HEK293 (cell line): ENCODE data around the gene NINJ1.

ENCODE experiments used
- CTCF ChIA-PET: fragments of 350-600 bp; formaldehyde crosslinking; extraction: SDS; loops from one replicate; lab custom pipeline; 2021; ENCODE audit warnings: antibody characterized with exemption; lab: Yijun Ruan, JAX
- POLR2A ChIA-PET: fragments of 300-600 bp; formaldehyde crosslinking; extraction: SDS; loops from one replicate; lab custom pipeline; 2020; ENCODE audit warnings: antibody characterized with exemption, inconsistent platforms; lab: Yijun Ruan, JAX
- H3K27ac ChIP-seq: fragments of 200-500 bp; sonication (Bioruptor generic); 2 replicates; pipeline ENCODE4 v1.5.1; 2014; ENCODE audit warnings: low read depth, low read length, control low read depth, inconsistent platforms; ENCODE audit errors: extremely low read depth
- H3K36me3 ChIP-seq, 2 experiments: fragments of 200-500 bp in 1 of 2; sonication (Bioruptor generic) in 1 of 2; 1 replicate in 1 of 2; 2 replicates in 1 of 2; pipeline ENCODE4 v1.5.1; 2014 to 2017; ENCODE audit warnings: inconsistent platforms in 2 of 2, low read length in 2 of 2; ENCODE audit not compliant: control insufficient read depth in 2 of 2, insufficient read depth in 1 of 2
- H3K4me1 ChIP-seq: fragments of 200-500 bp; sonication (Bioruptor generic); 2 replicates; pipeline ENCODE4 v1.5.1; 2014; ENCODE audit warnings: mild to moderate bottlenecking, low read length, inconsistent platforms; ENCODE audit not compliant: control insufficient read depth, insufficient read depth
- H3K4me3 ChIP-seq: 2 replicates; pipeline ENCODE4 v1.5.1; 2011; ENCODE audit warnings: low read depth, mild to moderate bottlenecking, control low read depth, low read length, moderate library complexity
- H3K9me3 ChIP-seq: fragments of 200-500 bp; sonication (Bioruptor generic); 2 replicates; pipeline ENCODE4 v1.5.1; 2014; ENCODE audit warnings: low read depth, low read length, inconsistent platforms; ENCODE audit not compliant: control insufficient read depth, insufficient read depth
- BCL11B ChIP-seq: fragments of 450-650 bp; formaldehyde crosslinking; IDR thresholded peaks from 2 replicates; pipeline ENCODE4 v1.5.1; 2016; ENCODE audit warnings: low read depth, missing biosample characterization, missing genetic modification characterization
- FEZF1 ChIP-seq: fragments of 450-650 bp; formaldehyde crosslinking; IDR thresholded peaks from 2 replicates; pipeline ENCODE4 v1.5.1; 2016; ENCODE audit warnings: missing biosample characterization, missing genetic modification characterization
- KLF17 ChIP-seq: fragments of 450-650 bp; formaldehyde crosslinking; IDR thresholded peaks from 2 replicates; pipeline ENCODE4 v1.5.1; 2016; ENCODE audit warnings: missing biosample characterization, missing genetic modification characterization
- KLF7 ChIP-seq: fragments of 450-650 bp; formaldehyde crosslinking; IDR thresholded peaks from 2 replicates; pipeline ENCODE4 v1.5.1; 2016; ENCODE audit warnings: missing biosample characterization, missing genetic modification characterization, borderline replicate concordance
- TSHZ1 ChIP-seq: fragments of 450-650 bp; formaldehyde crosslinking; IDR thresholded peaks from 2 replicates; pipeline ENCODE4 v1.5.1; 2016; ENCODE audit warnings: missing biosample characterization, missing genetic modification characterization, borderline replicate concordance
- YY1 ChIP-seq: fragments of 450-650 bp; formaldehyde crosslinking; IDR thresholded peaks from 2 replicates; pipeline ENCODE4 v1.5.1; 2018; ENCODE audit warnings: missing biosample characterization, missing genetic modification characterization
- ZFHX2 ChIP-seq: fragments of 450-650 bp; formaldehyde crosslinking; conservative IDR thresholded peaks from 2 replicates; pipeline ENCODE4 v1.5.1; 2016; ENCODE audit warnings: missing biosample characterization, missing genetic modification characterization
- ZIC2 ChIP-seq: fragments of 450-650 bp; formaldehyde crosslinking; IDR thresholded peaks from 2 replicates; pipeline ENCODE4 v1.5.1; 2016; ENCODE audit warnings: missing biosample characterization, missing genetic modification characterization
- ZNF214 ChIP-seq: fragments of 450-650 bp; formaldehyde crosslinking; IDR thresholded peaks from 2 replicates; pipeline ENCODE4 v1.5.1; 2017; ENCODE audit warnings: missing biosample characterization, mild to moderate bottlenecking, missing genetic modification characterization, borderline replicate concordance
- ZNF26 ChIP-seq: fragments of 450-650 bp; formaldehyde crosslinking; IDR thresholded peaks from 2 replicates; pipeline ENCODE4 v1.5.1; 2016; ENCODE audit warnings: missing biosample characterization, missing genetic modification characterization
- ZNF530 ChIP-seq: fragments of 450-650 bp; formaldehyde crosslinking; IDR thresholded peaks from 2 replicates; pipeline ENCODE4 v1.5.1; 2016; ENCODE audit warnings: low read depth, missing biosample characterization, missing genetic modification characterization
- ZNF558 ChIP-seq: fragments of 450-650 bp; formaldehyde crosslinking; IDR thresholded peaks from 2 replicates; pipeline ENCODE4 v1.5.1; 2016; ENCODE audit warnings: missing biosample characterization, missing genetic modification characterization
- ZNF560 ChIP-seq: fragments of 450-650 bp; formaldehyde crosslinking; IDR thresholded peaks from 2 replicates; pipeline ENCODE4 v1.5.1; 2017; ENCODE audit warnings: missing biosample characterization, missing genetic modification characterization, borderline replicate concordance
- ZNF561 ChIP-seq: fragments of 450-650 bp; IDR thresholded peaks from 2 replicates; pipeline ENCODE4 v1.5.1; 2018; ENCODE audit warnings: missing biosample characterization, missing genetic modification characterization, borderline replicate concordance
- ZNF596 ChIP-seq: fragments of 450-650 bp; IDR thresholded peaks from 2 replicates; pipeline ENCODE4 v1.5.0; 2018; ENCODE audit warnings: missing biosample characterization, mild to moderate bottlenecking, missing genetic modification characterization, moderate library complexity
- ZNF660 ChIP-seq: fragments of 450-650 bp; IDR thresholded peaks from 2 replicates; pipeline ENCODE4 v1.5.1; 2018; ENCODE audit warnings: missing biosample characterization, mild to moderate bottlenecking, missing genetic modification characterization
- ZNF830 ChIP-seq: fragments of 450-650 bp; IDR thresholded peaks from 2 replicates; pipeline ENCODE4 v1.5.0; 2018; ENCODE audit warnings: missing biosample characterization, missing genetic modification characterization, low read depth, mild to moderate bottlenecking, moderate library complexity
- TF ChIP-seq, protein P1 (sequence below): fragments of 450-650 bp; formaldehyde crosslinking; IDR thresholded peaks from 2 replicates; pipeline ENCODE4 v1.5.1; 2017; ENCODE audit warnings: missing biosample characterization, missing genetic modification characterization
- TF ChIP-seq, protein P2 (sequence below): fragments of 450-650 bp; formaldehyde crosslinking; IDR thresholded peaks from 2 replicates; pipeline ENCODE4 v1.5.1; 2016; ENCODE audit warnings: missing biosample characterization, missing genetic modification characterization, low read depth
- TF ChIP-seq, protein P3 (sequence below): fragments of 450-650 bp; formaldehyde crosslinking; IDR thresholded peaks from 2 replicates; pipeline ENCODE4 v1.5.1; 2016; ENCODE audit warnings: missing biosample characterization, missing genetic modification characterization, borderline replicate concordance

NINJ1 gene

GRCh38 chr9:93149361-93149760 lies 15.3 kb upstream of the NINJ1 start:
- ChIA-PET POLR2A (no interaction called here), CTCF (no interaction called here)
- H3K4me1 ChIP-seq = no peaks in the 10 kb centered on the region
- no peaks in the 10 kb centered on the region for H3K9me3 ChIP-seq
- TF ChIP-seq ZNF596 (tag by site-specific recombination) (no peak), FEZF1 (tag by site-specific recombination) (no peak), BCL11B (tag by site-specific recombination) (no peak), YY1 (tag by site-specific recombination) (no peak), KLF17 (no peak), ZNF830 (tag by site-specific recombination) (no peak), KLF7 (tag by site-specific recombination) (no peak), ZIC2 (tag by site-specific recombination) (no peak), ZNF530 (no peak), ZNF26 (tag by site-specific recombination) (no peak)
- TF ChIP-seq, protein P1, sequence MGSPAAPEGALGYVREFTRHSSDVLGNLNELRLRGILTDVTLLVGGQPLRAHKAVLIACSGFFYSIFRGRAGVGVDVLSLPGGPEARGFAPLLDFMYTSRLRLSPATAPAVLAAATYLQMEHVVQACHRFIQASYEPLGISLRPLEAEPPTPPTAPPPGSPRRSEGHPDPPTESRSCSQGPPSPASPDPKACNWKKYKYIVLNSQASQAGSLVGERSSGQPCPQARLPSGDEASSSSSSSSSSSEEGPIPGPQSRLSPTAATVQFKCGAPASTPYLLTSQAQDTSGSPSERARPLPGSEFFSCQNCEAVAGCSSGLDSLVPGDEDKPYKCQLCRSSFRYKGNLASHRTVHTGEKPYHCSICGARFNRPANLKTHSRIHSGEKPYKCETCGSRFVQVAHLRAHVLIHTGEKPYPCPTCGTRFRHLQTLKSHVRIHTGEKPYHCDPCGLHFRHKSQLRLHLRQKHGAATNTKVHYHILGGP (tag by site-specific recombination) = no peak
- TF ChIP-seq, protein P2, sequence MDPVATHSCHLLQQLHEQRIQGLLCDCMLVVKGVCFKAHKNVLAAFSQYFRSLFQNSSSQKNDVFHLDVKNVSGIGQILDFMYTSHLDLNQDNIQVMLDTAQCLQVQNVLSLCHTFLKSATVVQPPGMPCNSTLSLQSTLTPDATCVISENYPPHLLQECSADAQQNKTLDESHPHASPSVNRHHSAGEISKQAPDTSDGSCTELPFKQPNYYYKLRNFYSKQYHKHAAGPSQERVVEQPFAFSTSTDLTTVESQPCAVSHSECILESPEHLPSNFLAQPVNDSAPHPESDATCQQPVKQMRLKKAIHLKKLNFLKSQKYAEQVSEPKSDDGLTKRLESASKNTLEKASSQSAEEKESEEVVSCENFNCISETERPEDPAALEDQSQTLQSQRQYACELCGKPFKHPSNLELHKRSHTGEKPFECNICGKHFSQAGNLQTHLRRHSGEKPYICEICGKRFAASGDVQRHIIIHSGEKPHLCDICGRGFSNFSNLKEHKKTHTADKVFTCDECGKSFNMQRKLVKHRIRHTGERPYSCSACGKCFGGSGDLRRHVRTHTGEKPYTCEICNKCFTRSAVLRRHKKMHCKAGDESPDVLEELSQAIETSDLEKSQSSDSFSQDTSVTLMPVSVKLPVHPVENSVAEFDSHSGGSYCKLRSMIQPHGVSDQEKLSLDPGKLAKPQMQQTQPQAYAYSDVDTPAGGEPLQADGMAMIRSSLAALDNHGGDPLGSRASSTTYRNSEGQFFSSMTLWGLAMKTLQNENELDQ (tag by site-specific recombination) = no peak
- no peak overlapping the region for H3K4me3 ChIP-seq
- H3K36me3 ChIP-seq = no peaks in the 10 kb centered on the region
- no peak overlapping the region for H3K27ac ChIP-seq

- Histone ChIP-seq H3K36me3 (no peaks in the 10 kb centered on the region), H3K4me1 (no peaks in the 10 kb centered on the region), H3K9me3 (no peaks in the 10 kb centered on the region), H3K27ac (no peak overlapping the region), H3K4me3 (no peak overlapping the region)
- CTCF ChIA-PET = no interaction called here
- POLR2A ChIA-PET = no interaction called here
- TF ChIP-seq TSHZ1 (no peak), ZNF561 (tag by site-specific recombination) (no peak), ZNF558 (no peak), ZNF660 (tag by site-specific recombination) (no peak), ZNF214 (tag by site-specific recombination) (no peak), ZNF560 (no peak), ZFHX2 (no peak)
- TF ChIP-seq, protein P3, sequence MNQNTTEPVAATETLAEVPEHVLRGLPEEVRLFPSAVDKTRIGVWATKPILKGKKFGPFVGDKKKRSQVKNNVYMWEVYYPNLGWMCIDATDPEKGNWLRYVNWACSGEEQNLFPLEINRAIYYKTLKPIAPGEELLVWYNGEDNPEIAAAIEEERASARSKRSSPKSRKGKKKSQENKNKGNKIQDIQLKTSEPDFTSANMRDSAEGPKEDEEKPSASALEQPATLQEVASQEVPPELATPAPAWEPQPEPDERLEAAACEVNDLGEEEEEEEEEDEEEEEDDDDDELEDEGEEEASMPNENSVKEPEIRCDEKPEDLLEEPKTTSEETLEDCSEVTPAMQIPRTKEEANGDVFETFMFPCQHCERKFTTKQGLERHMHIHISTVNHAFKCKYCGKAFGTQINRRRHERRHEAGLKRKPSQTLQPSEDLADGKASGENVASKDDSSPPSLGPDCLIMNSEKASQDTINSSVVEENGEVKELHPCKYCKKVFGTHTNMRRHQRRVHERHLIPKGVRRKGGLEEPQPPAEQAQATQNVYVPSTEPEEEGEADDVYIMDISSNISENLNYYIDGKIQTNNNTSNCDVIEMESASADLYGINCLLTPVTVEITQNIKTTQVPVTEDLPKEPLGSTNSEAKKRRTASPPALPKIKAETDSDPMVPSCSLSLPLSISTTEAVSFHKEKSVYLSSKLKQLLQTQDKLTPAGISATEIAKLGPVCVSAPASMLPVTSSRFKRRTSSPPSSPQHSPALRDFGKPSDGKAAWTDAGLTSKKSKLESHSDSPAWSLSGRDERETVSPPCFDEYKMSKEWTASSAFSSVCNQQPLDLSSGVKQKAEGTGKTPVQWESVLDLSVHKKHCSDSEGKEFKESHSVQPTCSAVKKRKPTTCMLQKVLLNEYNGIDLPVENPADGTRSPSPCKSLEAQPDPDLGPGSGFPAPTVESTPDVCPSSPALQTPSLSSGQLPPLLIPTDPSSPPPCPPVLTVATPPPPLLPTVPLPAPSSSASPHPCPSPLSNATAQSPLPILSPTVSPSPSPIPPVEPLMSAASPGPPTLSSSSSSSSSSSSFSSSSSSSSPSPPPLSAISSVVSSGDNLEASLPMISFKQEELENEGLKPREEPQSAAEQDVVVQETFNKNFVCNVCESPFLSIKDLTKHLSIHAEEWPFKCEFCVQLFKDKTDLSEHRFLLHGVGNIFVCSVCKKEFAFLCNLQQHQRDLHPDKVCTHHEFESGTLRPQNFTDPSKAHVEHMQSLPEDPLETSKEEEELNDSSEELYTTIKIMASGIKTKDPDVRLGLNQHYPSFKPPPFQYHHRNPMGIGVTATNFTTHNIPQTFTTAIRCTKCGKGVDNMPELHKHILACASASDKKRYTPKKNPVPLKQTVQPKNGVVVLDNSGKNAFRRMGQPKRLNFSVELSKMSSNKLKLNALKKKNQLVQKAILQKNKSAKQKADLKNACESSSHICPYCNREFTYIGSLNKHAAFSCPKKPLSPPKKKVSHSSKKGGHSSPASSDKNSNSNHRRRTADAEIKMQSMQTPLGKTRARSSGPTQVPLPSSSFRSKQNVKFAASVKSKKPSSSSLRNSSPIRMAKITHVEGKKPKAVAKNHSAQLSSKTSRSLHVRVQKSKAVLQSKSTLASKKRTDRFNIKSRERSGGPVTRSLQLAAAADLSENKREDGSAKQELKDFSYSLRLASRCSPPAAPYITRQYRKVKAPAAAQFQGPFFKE (tag by site-specific recombination) = no peak
Observed at GRCh38 chr9:93148721-93149120, 14.7 kb upstream of the NINJ1 start.
